Measurements from ENCODE around the gene TSPAN15. TPM values are rescaled to one million over a fixed set of nuclear protein-coding genes. Genes with fewer than 3 reads are reported as not detected.

Gene TSPAN15
- total RNA-seq, 1 donor from 2014 or later: 49.8 TPM

DNA sequence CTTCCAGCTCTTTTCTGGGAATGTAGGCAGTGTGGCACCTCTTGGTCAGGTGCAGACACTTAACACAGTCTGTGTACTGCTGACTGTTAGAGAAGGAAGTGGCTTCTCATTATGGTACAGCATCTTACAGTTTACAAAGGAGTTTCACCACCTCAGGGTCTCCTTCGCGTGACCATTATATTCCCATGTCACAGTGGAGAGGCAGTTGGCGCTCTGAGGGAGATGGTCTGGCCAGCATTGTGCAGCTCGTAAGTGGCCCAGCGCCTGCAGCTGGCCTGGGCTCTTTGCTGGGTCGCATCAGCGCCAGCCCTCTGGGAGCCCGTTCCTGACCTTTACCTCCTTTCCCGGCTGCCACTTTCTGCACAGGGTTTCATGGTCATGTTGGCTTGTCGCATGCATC lies 15.4 kb downstream of the TSPAN15 start:
- H3K4me1 Mint-ChIP-seq (ENCODE audit: low read depth, unreplicated experiment): peaks cover 48% of the 10 kb centered on the region
- H3K27me3 Mint-ChIP-seq (ENCODE audit: unreplicated experiment): peaks cover 18% of the 10 kb centered on the region

DNA sequence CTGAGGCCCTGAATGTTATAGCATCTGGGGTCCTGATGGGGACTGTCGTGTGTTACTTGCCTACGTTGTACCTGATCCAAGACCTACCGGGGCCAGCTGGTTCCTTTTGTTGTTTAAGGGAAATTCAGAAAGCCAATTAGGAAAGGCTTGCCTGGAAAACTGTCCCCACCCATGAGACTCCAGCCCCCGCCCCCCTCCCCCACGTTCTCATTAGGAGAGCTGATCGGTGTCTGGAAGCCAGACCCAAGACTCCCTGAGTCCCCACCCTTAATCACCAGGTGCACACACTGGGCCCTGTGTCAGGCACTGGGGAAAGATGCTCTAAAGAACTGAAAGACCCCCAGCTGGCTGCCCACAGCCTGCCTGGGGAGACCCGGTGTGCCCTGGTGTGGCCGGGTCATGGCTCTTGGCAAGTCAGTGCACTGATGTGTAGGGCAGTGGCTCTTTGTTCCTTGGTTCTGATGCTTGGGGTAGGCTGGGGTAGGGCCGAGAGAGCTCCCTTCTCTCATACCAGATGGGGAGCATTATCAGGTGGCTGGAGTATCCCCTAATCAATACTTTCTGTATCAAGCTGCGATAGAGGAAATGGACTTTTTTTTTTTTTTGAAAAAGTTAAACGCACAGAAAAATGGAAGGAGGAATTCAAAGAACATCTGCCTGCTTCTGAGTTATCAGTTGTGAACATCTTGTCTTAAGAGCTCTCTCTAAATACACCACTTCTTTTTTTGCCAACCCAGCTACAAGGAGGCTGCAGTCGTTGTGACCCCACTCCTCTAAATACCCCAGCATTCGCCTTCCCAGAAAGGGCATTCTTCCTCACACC lies 16.9 kb downstream of the TSPAN15 start:
- H3K27me3 Mint-ChIP-seq (ENCODE audit: unreplicated experiment): peaks cover 13% of the 10 kb centered on the region
- peaks cover 9% of the 10 kb centered on the region for H3K9me3 Mint-ChIP-seq (ENCODE audit: unreplicated experiment)
- peak overlapping the region; percentile 82 for H3K27ac Mint-ChIP-seq (ENCODE audit: unreplicated experiment)
- peak overlapping the region; percentile 5 for H3K4me3 Mint-ChIP-seq (ENCODE audit: unreplicated experiment)
- DNase-seq: no peak
- no peaks in the 10 kb centered on the region for H3K36me3 Mint-ChIP-seq (ENCODE audit: unreplicated experiment)
- peaks cover 55% of the 10 kb centered on the region for H3K4me1 Mint-ChIP-seq (ENCODE audit: low read depth, unreplicated experiment)
- TF ChIP-seq, protein P1, sequence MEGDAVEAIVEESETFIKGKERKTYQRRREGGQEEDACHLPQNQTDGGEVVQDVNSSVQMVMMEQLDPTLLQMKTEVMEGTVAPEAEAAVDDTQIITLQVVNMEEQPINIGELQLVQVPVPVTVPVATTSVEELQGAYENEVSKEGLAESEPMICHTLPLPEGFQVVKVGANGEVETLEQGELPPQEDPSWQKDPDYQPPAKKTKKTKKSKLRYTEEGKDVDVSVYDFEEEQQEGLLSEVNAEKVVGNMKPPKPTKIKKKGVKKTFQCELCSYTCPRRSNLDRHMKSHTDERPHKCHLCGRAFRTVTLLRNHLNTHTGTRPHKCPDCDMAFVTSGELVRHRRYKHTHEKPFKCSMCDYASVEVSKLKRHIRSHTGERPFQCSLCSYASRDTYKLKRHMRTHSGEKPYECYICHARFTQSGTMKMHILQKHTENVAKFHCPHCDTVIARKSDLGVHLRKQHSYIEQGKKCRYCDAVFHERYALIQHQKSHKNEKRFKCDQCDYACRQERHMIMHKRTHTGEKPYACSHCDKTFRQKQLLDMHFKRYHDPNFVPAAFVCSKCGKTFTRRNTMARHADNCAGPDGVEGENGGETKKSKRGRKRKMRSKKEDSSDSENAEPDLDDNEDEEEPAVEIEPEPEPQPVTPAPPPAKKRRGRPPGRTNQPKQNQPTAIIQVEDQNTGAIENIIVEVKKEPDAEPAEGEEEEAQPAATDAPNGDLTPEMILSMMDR (IDR thresholded peaks at IDR 0.05; ENCODE audit: partially characterized antibody, unreplicated experiment): no peak

More for the DNA sequence above, 15.4 kb downstream of the TSPAN15 start:
- no peak for DNase-seq
- no peaks in the 10 kb centered on the region for H3K36me3 Mint-ChIP-seq (ENCODE audit: unreplicated experiment)
- no peak overlapping the region for H3K4me3 Mint-ChIP-seq (ENCODE audit: unreplicated experiment)
- peaks cover 9% of the 10 kb centered on the region for H3K9me3 Mint-ChIP-seq (ENCODE audit: unreplicated experiment)
- H3K27ac Mint-ChIP-seq (ENCODE audit: unreplicated experiment): no peak overlapping the region
- TF ChIP-seq, protein P1 (IDR thresholded peaks at IDR 0.05; ENCODE audit: partially characterized antibody, unreplicated experiment): no peak

DNA sequence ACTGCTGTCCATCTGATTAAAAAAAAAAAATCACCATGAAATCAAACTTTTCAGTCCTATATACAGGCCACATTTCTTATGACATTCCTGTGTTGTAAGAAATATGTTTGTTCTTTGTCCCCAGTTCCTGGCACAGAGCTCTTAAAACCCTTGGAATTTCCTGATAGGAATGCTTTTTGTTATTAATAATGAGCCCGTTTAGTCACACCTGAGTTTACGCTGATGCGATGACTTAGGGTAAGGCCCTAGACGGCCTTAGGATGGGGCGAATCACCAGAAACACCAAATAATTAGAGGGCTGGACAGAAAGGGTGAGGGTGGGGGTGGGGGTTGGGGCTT lies 17.5 kb downstream of the TSPAN15 start:
- H3K36me3 Mint-ChIP-seq (ENCODE audit: unreplicated experiment): no peaks in the 10 kb centered on the region
- peaks cover 11% of the 10 kb centered on the region for H3K27me3 Mint-ChIP-seq (ENCODE audit: unreplicated experiment)
- TF ChIP-seq, protein P1 (IDR thresholded peaks at IDR 0.05; ENCODE audit: partially characterized antibody, unreplicated experiment): no peak
- H3K4me1 Mint-ChIP-seq (ENCODE audit: low read depth, unreplicated experiment): peaks cover 60% of the 10 kb centered on the region
- no peak for DNase-seq
- peaks cover 9% of the 10 kb centered on the region for H3K9me3 Mint-ChIP-seq (ENCODE audit: unreplicated experiment)
- peak overlapping the region; percentile 82 for H3K27ac Mint-ChIP-seq (ENCODE audit: unreplicated experiment)
- H3K4me3 Mint-ChIP-seq (ENCODE audit: unreplicated experiment): peak overlapping the region; percentile 5

DNA sequence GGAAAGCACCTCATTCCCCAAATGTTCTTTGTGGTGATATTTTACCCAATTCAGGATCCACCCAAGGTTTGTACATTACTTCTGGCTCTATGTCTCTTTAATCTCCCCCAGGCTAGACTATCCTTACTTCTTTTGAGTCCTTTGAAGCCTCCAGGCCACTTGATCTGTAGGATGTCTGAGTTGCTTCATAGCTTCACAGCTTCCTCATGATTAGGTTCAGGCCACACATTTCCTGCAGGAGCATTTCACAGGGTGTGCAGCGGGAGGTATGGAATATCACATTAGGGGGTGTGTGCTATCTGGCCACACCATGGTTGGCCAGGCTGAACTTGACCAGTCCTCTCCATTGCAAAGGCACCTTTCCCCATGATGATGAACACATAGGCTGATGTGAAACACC lies 18.7 kb downstream of the TSPAN15 start:
- Mint-ChIP-seq H3K27ac (ENCODE audit: unreplicated experiment) (no peak overlapping the region), H3K9me3 (ENCODE audit: unreplicated experiment) (peaks cover 9% of the 10 kb centered on the region), H3K4me3 (ENCODE audit: unreplicated experiment) (no peak overlapping the region), H3K36me3 (ENCODE audit: unreplicated experiment) (no peaks in the 10 kb centered on the region), H3K27me3 (ENCODE audit: unreplicated experiment) (peaks cover 11% of the 10 kb centered on the region), H3K4me1 (ENCODE audit: low read depth, unreplicated experiment) (peaks cover 62% of the 10 kb centered on the region)
- TF ChIP-seq, protein P1 (IDR thresholded peaks at IDR 0.05; ENCODE audit: partially characterized antibody, unreplicated experiment): no peak
- no peak for DNase-seq
